ENCODE data around the gene AK9. TPM values are rescaled to one million over a fixed set of nuclear protein-coding genes. Genes with fewer than 3 reads are reported as not detected.

Gene AK9
- total and polyA plus RNA-seq, 7 donors = 2.8 to 23.3 (median 14.3) TPM

GRCh38 chr6:109626311-109626710 is 64.7 kb downstream of the AK9 start:
- Histone ChIP-seq H3K27ac (no peak overlapping the region), H3K4me1 (no peaks in the 10 kb centered on the region), H3K36me3 (peaks cover 0 to 8% (median 0%) of the 10 kb centered on the region in 4 donors), H3K4me3 (no peak overlapping the region), H3K27me3 (no peaks in the 10 kb centered on the region), H3K9me3 (peaks cover 0 to 8% (median 3%) of the 10 kb centered on the region in 4 donors)
- DNase-seq = no peak
- 83% methylated on average over 2 of the region's 2 CpGs for WGBS, 2 donors
- no peak for TF ChIP-seq EP300 (IDR thresholded peaks at IDR 0.05)
- TF ChIP-seq POLR2A (IDR thresholded peaks at IDR 0.05) = no peak
- TF ChIP-seq, protein P1, sequence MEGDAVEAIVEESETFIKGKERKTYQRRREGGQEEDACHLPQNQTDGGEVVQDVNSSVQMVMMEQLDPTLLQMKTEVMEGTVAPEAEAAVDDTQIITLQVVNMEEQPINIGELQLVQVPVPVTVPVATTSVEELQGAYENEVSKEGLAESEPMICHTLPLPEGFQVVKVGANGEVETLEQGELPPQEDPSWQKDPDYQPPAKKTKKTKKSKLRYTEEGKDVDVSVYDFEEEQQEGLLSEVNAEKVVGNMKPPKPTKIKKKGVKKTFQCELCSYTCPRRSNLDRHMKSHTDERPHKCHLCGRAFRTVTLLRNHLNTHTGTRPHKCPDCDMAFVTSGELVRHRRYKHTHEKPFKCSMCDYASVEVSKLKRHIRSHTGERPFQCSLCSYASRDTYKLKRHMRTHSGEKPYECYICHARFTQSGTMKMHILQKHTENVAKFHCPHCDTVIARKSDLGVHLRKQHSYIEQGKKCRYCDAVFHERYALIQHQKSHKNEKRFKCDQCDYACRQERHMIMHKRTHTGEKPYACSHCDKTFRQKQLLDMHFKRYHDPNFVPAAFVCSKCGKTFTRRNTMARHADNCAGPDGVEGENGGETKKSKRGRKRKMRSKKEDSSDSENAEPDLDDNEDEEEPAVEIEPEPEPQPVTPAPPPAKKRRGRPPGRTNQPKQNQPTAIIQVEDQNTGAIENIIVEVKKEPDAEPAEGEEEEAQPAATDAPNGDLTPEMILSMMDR (IDR thresholded peaks at IDR 0.05) = no peak
- TF ChIP-seq POLR2AphosphoS5 (IDR thresholded peaks at IDR 0.05) = no peak
- intact Hi-C loops (cut with DNase I) = no loop called here

GRCh38 chr6:109625199-109625598 is 65.8 kb downstream of the AK9 start:
- no peak for DNase-seq
- TF ChIP-seq, protein P1 (IDR thresholded peaks at IDR 0.05) = no peak
- TF ChIP-seq POLR2A (IDR thresholded peaks at IDR 0.05) (no peak), POLR2AphosphoS5 (IDR thresholded peaks at IDR 0.05) (no peak)
- H3K27me3 ChIP-seq = no peaks in the 10 kb centered on the region
- H3K27ac ChIP-seq = no peak overlapping the region
- H3K4me1 ChIP-seq = no peaks in the 10 kb centered on the region
- no peak overlapping the region for H3K4me3 ChIP-seq
- intact Hi-C loops (cut with DNase I) = no loop called here
- 94 to 96% methylated on average over 7 of the region's 7 CpGs for WGBS, 2 donors
- H3K9me3 ChIP-seq = peaks cover 0 to 8% (median 3%) of the 10 kb centered on the region in 4 donors
- no peaks in the 10 kb centered on the region for H3K36me3 ChIP-seq

- intact Hi-C loops (cut with DNase I) = no loop called here
- 62 to 73% methylated on average over 3 of the region's 3 CpGs for WGBS, 2 donors
Observed at GRCh38 chr6:109623288-109623687, 67.7 kb downstream of the AK9 start.

GRCh38 chr6:109612268-109612667 is 78.7 kb downstream of the AK9 start:
- H3K4me1 ChIP-seq = no peaks in the 10 kb centered on the region
- WGBS, 2 donors = 60 to 61% methylated on average over 1 of the region's 1 CpG
- intact Hi-C loops (cut with DNase I) = no loop called here
- no peak overlapping the region for H3K4me3 ChIP-seq
- no peak for TF ChIP-seq POLR2AphosphoS5 (IDR thresholded peaks at IDR 0.05)
- TF ChIP-seq POLR2A (IDR thresholded peaks at IDR 0.05) = no peak
- TF ChIP-seq EP300 (IDR thresholded peaks at IDR 0.05) = no peak
- TF ChIP-seq, protein P1 (IDR thresholded peaks at IDR 0.05) = no peak
- no peak overlapping the region for H3K27ac ChIP-seq
- H3K27me3 ChIP-seq = no peaks in the 10 kb centered on the region
- H3K36me3 ChIP-seq = peaks cover 0 to 9% (median 4%) of the 10 kb centered on the region in 4 donors
- no peak for DNase-seq
- no peaks in the 10 kb centered on the region for H3K9me3 ChIP-seq

More at GRCh38 chr6:109623288-109623687, 67.7 kb downstream of the AK9 start:
- Histone ChIP-seq H3K27me3 (no peaks in the 10 kb centered on the region), H3K36me3 (no peaks in the 10 kb centered on the region), H3K27ac (no peak overlapping the region), H3K4me3 (no peak overlapping the region), H3K9me3 (peaks cover 0 to 8% (median 3%) of the 10 kb centered on the region in 4 donors), H3K4me1 (no peaks in the 10 kb centered on the region)
- DNase-seq = no peak
- TF ChIP-seq POLR2AphosphoS5 (IDR thresholded peaks at IDR 0.05) (no peak), EP300 (IDR thresholded peaks at IDR 0.05) (no peak), POLR2A (IDR thresholded peaks at IDR 0.05) (no peak)
- TF ChIP-seq, protein P1 (IDR thresholded peaks at IDR 0.05) = no peak

GRCh38 chr6:109611502-109611901 is 79.5 kb downstream of the AK9 start:
- intact Hi-C loops (cut with DNase I) = no loop called here
- no peak overlapping the region for H3K4me3 ChIP-seq
- H3K9me3 ChIP-seq = no peaks in the 10 kb centered on the region
- DNase-seq = no peak
- peaks cover 0 to 12% (median 4%) of the 10 kb centered on the region in 4 donors for H3K36me3 ChIP-seq
- H3K27ac ChIP-seq = no peak overlapping the region
- WGBS, 2 donors = 91 to 98% methylated on average over 1 of the region's 1 CpG
- no peaks in the 10 kb centered on the region for H3K4me1 ChIP-seq
- TF ChIP-seq POLR2A (IDR thresholded peaks at IDR 0.05) (no peak), EP300 (IDR thresholded peaks at IDR 0.05) (no peak), POLR2AphosphoS5 (IDR thresholded peaks at IDR 0.05) (no peak)
- TF ChIP-seq, protein P1 (IDR thresholded peaks at IDR 0.05) = no peak
- H3K27me3 ChIP-seq = no peaks in the 10 kb centered on the region
